SK-N-SH treated with all-trans-retinoic acid at 6 μM for 48 hours (cell line): ENCODE data around the gene CSNK1G1.

Experiments used
- ATAC-seq: fragments of 200-7000 bp; cut with Tn5 transposase; 3 replicates; pipeline ENCODE4 v1.9.1; 2020; ENCODE audit warnings: mild to moderate bottlenecking, moderate library complexity
- ARNTL ChIP-seq: fragments of 450-650 bp; formaldehyde crosslinking; IDR thresholded peaks from 2 replicates; pipeline ENCODE4 v1.5.0; 2020; ENCODE audit warnings: low read depth, mild to moderate bottlenecking, moderate library complexity, borderline replicate concordance
- BACH2 ChIP-seq: fragments of 250-450 bp; sonication (Bioruptor Pico); IDR thresholded peaks from 2 replicates; pipeline ENCODE4 v1.9.0; 2021; ENCODE audit warnings: mild to moderate bottlenecking, borderline replicate concordance
- CSDC2 ChIP-seq: fragments of 250-450 bp; sonication (Bioruptor Pico); IDR thresholded peaks from 2 replicates; pipeline ENCODE4 v1.5.0; 2020; ENCODE audit warnings: mild to moderate bottlenecking, moderate library complexity
- ESRRG ChIP-seq: fragments of 250-450 bp; sonication (Bioruptor Pico); IDR thresholded peaks from 2 replicates; pipeline ENCODE4 v1.6.1; 2021; ENCODE audit warnings: mild to moderate bottlenecking
- ISL1 ChIP-seq: fragments of 250-450 bp; sonication (Bioruptor Pico); IDR thresholded peaks from 2 replicates; pipeline ENCODE4 v2.1.2; 2022; ENCODE audit warnings: mild to moderate bottlenecking, moderate library complexity
- OSR1 ChIP-seq: fragments of 250-450 bp; sonication (Bioruptor Pico); IDR thresholded peaks from 2 replicates; pipeline ENCODE4 v1.8.0; 2022; ENCODE audit warnings: moderate library complexity, mild to moderate bottlenecking, inconsistent platforms
- PPARA ChIP-seq: fragments of 250-450 bp; sonication (Bioruptor Pico); IDR thresholded peaks from 2 replicates; pipeline ENCODE4 v1.5.0; 2020; ENCODE audit warnings: mild to moderate bottlenecking, borderline replicate concordance
- RARB ChIP-seq: fragments of 250-450 bp; sonication (Bioruptor Pico); IDR thresholded peaks from 2 replicates; pipeline ENCODE4 v1.8.0; 2021; ENCODE audit warnings: mild to moderate bottlenecking, moderate library complexity
- SNAI2 ChIP-seq: fragments of 250-450 bp; sonication (Bioruptor Pico); IDR thresholded peaks from 2 replicates; pipeline ENCODE4 v1.5.0; 2020; ENCODE audit warnings: mild to moderate bottlenecking, moderate library complexity
- TCF4 ChIP-seq: fragments of 250-450 bp; sonication (Bioruptor Pico); IDR thresholded peaks from 2 replicates; pipeline ENCODE4 v1.8.0; 2021; ENCODE audit warnings: mild to moderate bottlenecking, moderate library complexity, borderline replicate concordance
- TOX ChIP-seq: fragments of 250-450 bp; sonication (Bioruptor Pico); IDR thresholded peaks from 2 replicates; pipeline ENCODE4 v1.8.0; 2021; ENCODE audit warnings: mild to moderate bottlenecking, moderate library complexity, borderline replicate concordance
- ZC3H10 ChIP-seq: fragments of 250-450 bp; sonication (Bioruptor Pico); IDR thresholded peaks from 2 replicates; pipeline ENCODE4 v1.5.1; 2021; ENCODE audit warnings: mild to moderate bottlenecking, moderate library complexity
- ZFP3 ChIP-seq: fragments of 250-450 bp; sonication (Bioruptor Pico); IDR thresholded peaks from 2 replicates; pipeline ENCODE4 v1.5.0; 2020; ENCODE audit warnings: mild to moderate bottlenecking, moderate library complexity
- ZFP30 ChIP-seq: fragments of 450-650 bp; formaldehyde crosslinking; IDR thresholded peaks from 2 replicates; pipeline ENCODE4 v1.5.0; 2022; ENCODE audit warnings: mild to moderate bottlenecking, moderate library complexity
- ZNF565 ChIP-seq: fragments of 450-650 bp; formaldehyde crosslinking; conservative IDR thresholded peaks from 2 replicates; pipeline ENCODE4 v1.5.0; 2020; ENCODE audit warnings: low read depth, mild to moderate bottlenecking, moderate library complexity
- ZNF70 ChIP-seq: fragments of 450-650 bp; formaldehyde crosslinking; IDR thresholded peaks from 2 replicates; pipeline ENCODE4 v1.5.0; 2020; ENCODE audit warnings: mild to moderate bottlenecking, moderate library complexity
- ZNF8 ChIP-seq: fragments of 450-650 bp; formaldehyde crosslinking; IDR thresholded peaks from 2 replicates; pipeline ENCODE4 v1.5.0; 2020; ENCODE audit warnings: mild to moderate bottlenecking, moderate library complexity
- TF ChIP-seq, protein P1 (sequence below): fragments of 250-450 bp; sonication (Bioruptor Pico); IDR thresholded peaks from 2 replicates; pipeline ENCODE4 v1.5.1; 2021; ENCODE audit warnings: mild to moderate bottlenecking, moderate library complexity
- TF ChIP-seq, protein P2 (sequence below): fragments of 250-450 bp; sonication (Bioruptor Pico); IDR thresholded peaks from 2 replicates; pipeline ENCODE4 v1.8.0; 2021; ENCODE audit warnings: low read depth, mild to moderate bottlenecking, moderate library complexity, borderline replicate concordance
- TF ChIP-seq, protein P3 (sequence below): fragments of 250-450 bp; sonication (Bioruptor Pico); IDR thresholded peaks from 2 replicates; pipeline ENCODE4 v1.8.0; 2020; ENCODE audit warnings: mild to moderate bottlenecking, moderate library complexity, borderline replicate concordance
- TF ChIP-seq, protein P4 (sequence below): fragments of 250-450 bp; sonication (Bioruptor Pico); IDR thresholded peaks from 2 replicates; pipeline ENCODE4 v1.5.0; 2020; ENCODE audit warnings: mild to moderate bottlenecking, moderate library complexity

Gene CSNK1G1

DNA sequence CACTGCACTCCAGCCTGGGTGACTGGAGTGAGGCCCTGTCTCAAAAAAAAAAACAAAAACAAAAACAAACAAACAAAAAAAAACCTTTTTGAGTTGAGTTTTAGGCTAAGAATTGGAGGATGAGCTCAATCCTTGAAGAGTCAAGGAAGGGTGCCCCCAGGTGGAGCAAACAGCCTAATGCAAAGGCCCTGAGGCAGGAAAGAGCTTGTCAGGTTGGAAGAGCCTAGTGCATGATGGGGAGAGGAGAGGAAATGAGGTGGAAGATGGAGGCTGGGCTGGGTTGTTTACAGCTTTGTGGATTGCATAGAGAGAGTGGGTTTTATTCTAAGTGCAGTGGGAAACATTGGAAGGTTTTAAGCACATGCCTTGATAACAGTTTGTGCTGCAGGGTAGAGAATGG lies 206.5 kb downstream of the CSNK1G1 start:
- no peak for TF ChIP-seq PPARA (CRISPR knock-in tag)
- TF ChIP-seq, protein P1, sequence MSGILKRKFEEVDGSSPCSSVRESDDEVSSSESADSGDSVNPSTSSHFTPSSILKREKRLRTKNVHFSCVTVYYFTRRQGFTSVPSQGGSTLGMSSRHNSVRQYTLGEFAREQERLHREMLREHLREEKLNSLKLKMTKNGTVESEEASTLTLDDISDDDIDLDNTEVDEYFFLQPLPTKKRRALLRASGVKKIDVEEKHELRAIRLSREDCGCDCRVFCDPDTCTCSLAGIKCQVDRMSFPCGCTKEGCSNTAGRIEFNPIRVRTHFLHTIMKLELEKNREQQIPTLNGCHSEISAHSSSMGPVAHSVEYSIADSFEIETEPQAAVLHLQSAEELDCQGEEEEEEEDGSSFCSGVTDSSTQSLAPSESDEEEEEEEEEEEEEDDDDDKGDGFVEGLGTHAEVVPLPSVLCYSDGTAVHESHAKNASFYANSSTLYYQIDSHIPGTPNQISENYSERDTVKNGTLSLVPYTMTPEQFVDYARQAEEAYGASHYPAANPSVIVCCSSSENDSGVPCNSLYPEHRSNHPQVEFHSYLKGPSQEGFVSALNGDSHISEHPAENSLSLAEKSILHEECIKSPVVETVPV = no peak
- no peak for TF ChIP-seq ESRRG
- TF ChIP-seq RARB = no peak
- TF ChIP-seq ZFP3 (CRISPR knock-in tag) = no peak
- TF ChIP-seq, protein P2, sequence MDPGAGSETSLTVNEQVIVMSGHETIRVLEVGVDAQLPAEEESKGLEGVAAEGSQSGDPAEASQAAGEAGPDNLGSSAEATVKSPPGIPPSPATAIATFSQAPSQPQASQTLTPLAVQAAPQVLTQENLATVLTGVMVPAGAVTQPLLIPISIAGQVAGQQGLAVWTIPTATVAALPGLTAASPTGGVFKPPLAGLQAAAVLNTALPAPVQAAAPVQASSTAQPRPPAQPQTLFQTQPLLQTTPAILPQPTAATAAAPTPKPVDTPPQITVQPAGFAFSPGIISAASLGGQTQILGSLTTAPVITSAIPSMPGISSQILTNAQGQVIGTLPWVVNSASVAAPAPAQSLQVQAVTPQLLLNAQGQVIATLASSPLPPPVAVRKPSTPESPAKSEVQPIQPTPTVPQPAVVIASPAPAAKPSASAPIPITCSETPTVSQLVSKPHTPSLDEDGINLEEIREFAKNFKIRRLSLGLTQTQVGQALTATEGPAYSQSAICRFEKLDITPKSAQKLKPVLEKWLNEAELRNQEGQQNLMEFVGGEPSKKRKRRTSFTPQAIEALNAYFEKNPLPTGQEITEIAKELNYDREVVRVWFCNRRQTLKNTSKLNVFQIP (CRISPR knock-in tag) = no peak
- TF ChIP-seq, all 23 proteins: peak for 0
- no peak for ATAC-seq

DNA sequence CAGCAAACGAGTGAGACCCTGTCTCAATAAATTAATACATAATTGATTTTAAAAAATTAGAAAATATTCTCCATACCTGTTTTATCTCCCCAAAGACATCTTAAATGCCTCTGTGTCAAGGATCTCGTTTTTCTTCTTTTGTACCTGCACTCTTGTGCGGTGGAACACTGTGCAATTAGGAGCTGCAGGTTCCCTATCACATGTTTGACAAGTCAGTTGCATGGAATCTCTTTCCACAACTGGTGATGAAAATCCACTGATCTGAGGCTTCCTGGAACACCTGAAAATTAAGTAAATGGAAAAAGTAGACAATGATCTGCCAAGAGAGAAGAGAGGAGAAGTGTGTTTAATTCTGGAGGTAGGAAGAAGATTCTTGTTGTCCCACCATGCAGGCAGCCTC lies 207.4 kb downstream of the CSNK1G1 start:
- TF ChIP-seq PPARA (CRISPR knock-in tag) (no peak), OSR1 (CRISPR knock-in tag) (no peak), ZNF8 (CRISPR knock-in tag) (no peak), ZNF565 (CRISPR knock-in tag) (no peak), ZFP3 (CRISPR knock-in tag) (no peak), CSDC2 (CRISPR knock-in tag) (no peak), ESRRG (no peak)
- TF ChIP-seq, protein P3, sequence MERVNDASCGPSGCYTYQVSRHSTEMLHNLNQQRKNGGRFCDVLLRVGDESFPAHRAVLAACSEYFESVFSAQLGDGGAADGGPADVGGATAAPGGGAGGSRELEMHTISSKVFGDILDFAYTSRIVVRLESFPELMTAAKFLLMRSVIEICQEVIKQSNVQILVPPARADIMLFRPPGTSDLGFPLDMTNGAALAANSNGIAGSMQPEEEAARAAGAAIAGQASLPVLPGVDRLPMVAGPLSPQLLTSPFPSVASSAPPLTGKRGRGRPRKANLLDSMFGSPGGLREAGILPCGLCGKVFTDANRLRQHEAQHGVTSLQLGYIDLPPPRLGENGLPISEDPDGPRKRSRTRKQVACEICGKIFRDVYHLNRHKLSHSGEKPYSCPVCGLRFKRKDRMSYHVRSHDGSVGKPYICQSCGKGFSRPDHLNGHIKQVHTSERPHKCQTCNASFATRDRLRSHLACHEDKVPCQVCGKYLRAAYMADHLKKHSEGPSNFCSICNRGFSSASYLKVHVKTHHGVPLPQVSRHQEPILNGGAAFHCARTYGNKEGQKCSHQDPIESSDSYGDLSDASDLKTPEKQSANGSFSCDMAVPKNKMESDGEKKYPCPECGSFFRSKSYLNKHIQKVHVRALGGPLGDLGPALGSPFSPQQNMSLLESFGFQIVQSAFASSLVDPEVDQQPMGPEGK = no peak
- TF ChIP-seq, all 23 proteins: peak for 0
- no peak for ATAC-seq

DNA sequence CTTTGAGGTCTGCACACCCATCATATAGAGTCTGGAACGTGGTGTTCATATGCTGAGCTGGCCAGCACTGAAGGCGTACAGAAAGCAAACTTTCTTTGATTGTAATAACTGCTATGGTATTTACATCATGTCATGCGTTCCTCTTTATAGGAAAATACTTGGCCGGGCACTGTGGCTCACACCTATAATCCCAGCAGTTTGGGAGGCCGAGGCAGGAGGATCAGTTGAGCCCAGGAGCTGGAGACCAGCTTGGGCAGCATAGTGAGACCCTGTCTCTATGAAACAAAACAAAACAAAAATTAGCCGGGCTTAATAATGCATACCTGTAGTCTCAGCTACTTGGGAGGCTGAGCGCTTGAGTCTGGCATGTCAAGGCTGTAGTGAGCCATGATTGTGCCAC lies 207.8 kb downstream of the CSNK1G1 start:
- TF ChIP-seq ZFP3 (CRISPR knock-in tag) = no peak
- TF ChIP-seq BACH2 (CRISPR knock-in tag) = no peak
- no peak for TF ChIP-seq SNAI2
- no peak for TF ChIP-seq ZNF8 (CRISPR knock-in tag)
- TF ChIP-seq ZNF70 (CRISPR knock-in tag) = no peak
- TF ChIP-seq ZFP30 (CRISPR knock-in tag) = no peak
- no peak for TF ChIP-seq CSDC2 (CRISPR knock-in tag)
- TF ChIP-seq TOX (CRISPR knock-in tag) = no peak
- TF ChIP-seq ZC3H10 = no peak
- no peak for TF ChIP-seq TCF4 (CRISPR knock-in tag)
- no peak for TF ChIP-seq RARB
- TF ChIP-seq, protein P3 = no peak
- ATAC-seq = no peak

DNA sequence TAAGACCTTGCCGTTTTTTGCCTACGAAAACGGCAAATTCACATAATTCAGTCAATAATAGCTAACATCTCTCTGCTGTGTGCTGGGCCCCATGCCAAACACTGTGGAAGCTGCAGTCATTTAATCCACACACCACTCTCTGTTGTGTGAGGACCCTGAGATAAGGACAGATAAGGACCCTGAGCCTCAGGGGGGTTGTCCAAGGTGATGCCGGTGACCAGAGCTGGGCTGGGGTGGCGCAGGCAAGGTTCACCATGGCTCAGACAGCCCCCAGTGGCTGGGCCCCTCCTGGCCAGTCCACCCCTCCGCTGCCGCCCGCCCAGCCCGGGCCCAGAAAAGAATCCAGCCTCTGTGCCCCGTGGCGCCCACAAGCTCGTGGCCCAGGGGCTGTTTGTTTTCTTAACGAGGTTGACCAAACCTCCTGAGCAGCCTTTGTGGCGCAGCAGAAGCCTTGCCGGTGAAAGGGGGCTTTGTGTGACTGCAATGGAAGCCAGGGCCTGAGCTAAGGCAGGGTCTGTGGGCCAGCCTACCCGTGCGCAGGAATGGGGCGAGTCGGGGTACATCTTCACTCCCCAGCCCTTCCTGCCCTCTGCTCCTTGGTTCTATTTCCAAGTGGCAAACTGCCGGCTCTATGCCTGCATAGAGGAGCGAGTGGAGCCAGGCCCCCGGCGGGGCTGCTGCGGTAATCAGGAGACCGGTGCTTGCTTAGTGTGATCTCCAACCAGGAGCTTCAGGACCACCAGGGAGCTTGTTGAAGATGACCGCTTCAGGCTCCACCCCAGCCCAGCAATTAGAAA lies 208.9 kb downstream of the CSNK1G1 start:
- ATAC-seq = peak; percentile 6; the same call in 1 of the 3 replicates
- TF ChIP-seq, protein P3 = no peak
- no peak for TF ChIP-seq ISL1 (CRISPR knock-in tag)
- TF ChIP-seq, protein P1 = no peak
- TF ChIP-seq ZFP3 (CRISPR knock-in tag) = no peak
- no peak for TF ChIP-seq ARNTL
- peak; percentile 31; the same call in 1 of the 2 replicates for TF ChIP-seq TCF4 (CRISPR knock-in tag)
- no peak for TF ChIP-seq ZNF70 (CRISPR knock-in tag)
- TF ChIP-seq, protein P4, sequence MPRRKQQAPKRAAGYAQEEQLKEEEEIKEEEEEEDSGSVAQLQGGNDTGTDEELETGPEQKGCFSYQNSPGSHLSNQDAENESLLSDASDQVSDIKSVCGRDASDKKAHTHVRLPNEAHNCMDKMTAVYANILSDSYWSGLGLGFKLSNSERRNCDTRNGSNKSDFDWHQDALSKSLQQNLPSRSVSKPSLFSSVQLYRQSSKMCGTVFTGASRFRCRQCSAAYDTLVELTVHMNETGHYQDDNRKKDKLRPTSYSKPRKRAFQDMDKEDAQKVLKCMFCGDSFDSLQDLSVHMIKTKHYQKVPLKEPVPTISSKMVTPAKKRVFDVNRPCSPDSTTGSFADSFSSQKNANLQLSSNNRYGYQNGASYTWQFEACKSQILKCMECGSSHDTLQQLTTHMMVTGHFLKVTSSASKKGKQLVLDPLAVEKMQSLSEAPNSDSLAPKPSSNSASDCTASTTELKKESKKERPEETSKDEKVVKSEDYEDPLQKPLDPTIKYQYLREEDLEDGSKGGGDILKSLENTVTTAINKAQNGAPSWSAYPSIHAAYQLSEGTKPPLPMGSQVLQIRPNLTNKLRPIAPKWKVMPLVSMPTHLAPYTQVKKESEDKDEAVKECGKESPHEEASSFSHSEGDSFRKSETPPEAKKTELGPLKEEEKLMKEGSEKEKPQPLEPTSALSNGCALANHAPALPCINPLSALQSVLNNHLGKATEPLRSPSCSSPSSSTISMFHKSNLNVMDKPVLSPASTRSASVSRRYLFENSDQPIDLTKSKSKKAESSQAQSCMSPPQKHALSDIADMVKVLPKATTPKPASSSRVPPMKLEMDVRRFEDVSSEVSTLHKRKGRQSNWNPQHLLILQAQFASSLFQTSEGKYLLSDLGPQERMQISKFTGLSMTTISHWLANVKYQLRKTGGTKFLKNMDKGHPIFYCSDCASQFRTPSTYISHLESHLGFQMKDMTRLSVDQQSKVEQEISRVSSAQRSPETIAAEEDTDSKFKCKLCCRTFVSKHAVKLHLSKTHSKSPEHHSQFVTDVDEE = peak; percentile 68
- TF ChIP-seq, all 23 proteins: peak for 2
